Coronary artery (tissue), 2 donors: ENCODE data around the gene UGT3A2.
"Not testable (repeated sequence)": the region's sequence is repeated elsewhere in the genome, so short reads cannot be mapped to it uniquely, and the experiment has no call there.

Experiments
- DNase-seq: peaks from one replicate; pipeline ENCODE4 v3.0.0-alpha.2; 2017; ENCODE audit warnings: low spot score
- H3K27ac ChIP-seq, 2 donors: fragments of 200-600 bp; sonication (generic); one replicate each; pipeline ENCODE4 v1.5.1; 2016 to 2019
- H3K4me3 ChIP-seq: fragments of 200-600 bp; sonication (generic); 2 replicates; pipeline ENCODE4 v1.5.1; 2016; ENCODE audit warnings: mild to moderate bottlenecking, moderate library complexity
- CTCF ChIP-seq: fragments of 200-600 bp; sonication (generic); IDR thresholded peaks from one replicate; pipeline ENCODE4 v1.5.1; 2019; ENCODE audit warnings: antibody characterized with exemption

UGT3A2 gene

DNA sequence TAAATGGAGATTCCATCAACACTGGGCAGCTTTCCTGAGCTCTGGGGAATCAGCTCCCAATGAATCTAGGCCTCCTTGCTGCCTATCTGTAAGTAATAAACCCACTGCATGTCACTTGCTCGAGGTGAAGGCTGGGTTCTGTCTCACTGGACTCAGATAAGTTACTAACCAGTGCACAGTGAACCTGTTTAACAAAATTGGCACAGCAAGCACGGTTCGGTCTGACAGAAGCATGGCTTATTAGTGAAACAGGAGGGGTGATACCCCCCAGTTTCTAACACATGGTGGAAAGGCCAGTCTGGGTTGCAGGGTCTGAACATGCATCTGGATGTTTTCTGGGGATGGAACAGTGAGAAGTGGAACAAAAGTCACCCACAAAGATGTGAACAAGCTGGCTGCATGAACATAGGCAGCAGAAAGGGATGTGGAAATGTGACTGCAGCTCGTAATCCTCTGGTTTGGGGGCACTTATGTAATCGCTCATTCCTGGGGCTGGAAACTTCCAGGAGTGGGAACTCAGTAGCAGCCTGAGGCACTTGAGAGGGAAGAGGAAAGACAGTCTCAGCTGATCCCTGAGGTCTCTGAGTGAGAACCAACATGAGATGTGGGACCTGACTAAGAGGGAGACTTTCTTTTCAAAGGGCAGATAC lies 37.7 kb downstream of the UGT3A2 start:
- TF ChIP-seq CTCF: no peak
- DNase-seq: no peak
- no peak overlapping the region for H3K4me3 ChIP-seq
- H3K27ac ChIP-seq: no peak overlapping the region

GRCh38 chr5:36027711-36028110 lies 39.0 kb downstream of the UGT3A2 start:
- no peak overlapping the region for H3K4me3 ChIP-seq
- no peak for DNase-seq
- no peak overlapping the region for H3K27ac ChIP-seq
- no peak for TF ChIP-seq CTCF

- Histone ChIP-seq H3K4me3 (no peak overlapping the region), H3K27ac (no peak overlapping the region)
- DNase-seq: no peak
- TF ChIP-seq CTCF: no peak
These were observed 39.8 kb downstream of the UGT3A2 start for GRCh38 chr5:36026706-36027465.

- H3K27ac ChIP-seq, H3K4me3 ChIP-seq, DNase-seq: not testable (repeated sequence)
These were observed 44.4 kb downstream of the UGT3A2 start for GRCh38 chr5:36022246-36022645.

GRCh38 chr5:36019584-36019983 lies 47.1 kb downstream of the UGT3A2 start:
- H3K27ac ChIP-seq, H3K4me3 ChIP-seq, DNase-seq: not testable (repeated sequence)

- Histone ChIP-seq H3K4me3 (no peak overlapping the region), H3K27ac (no peak overlapping the region)
- DNase-seq: no peak
- no peak for TF ChIP-seq CTCF
These were observed 49.1 kb downstream of the UGT3A2 start for GRCh38 chr5:36017622-36018021.

- Histone ChIP-seq H3K27ac (no peak overlapping the region), H3K4me3 (no peak overlapping the region)
- no peak for DNase-seq
- TF ChIP-seq CTCF: no peak
These were observed 49.7 kb downstream of the UGT3A2 start for GRCh38 chr5:36017004-36017403.

DNA sequence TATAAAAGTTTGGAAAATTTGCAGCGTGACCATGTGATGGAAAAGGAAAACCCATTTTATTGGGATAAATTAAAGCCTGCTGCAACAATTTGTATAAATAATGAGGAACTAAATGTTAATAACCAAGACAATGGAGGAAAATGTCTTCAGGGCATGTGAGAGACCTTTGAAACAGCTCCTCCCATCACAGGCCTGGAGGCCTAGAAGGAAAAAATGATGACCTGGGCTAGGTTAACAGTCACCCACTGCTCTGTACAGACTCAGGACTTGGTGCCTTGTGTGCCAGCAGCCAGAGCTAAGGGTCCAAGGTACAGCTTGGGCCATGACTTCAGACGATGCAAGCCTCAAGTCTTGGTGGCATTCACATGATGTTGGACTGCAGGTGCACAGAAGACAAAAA lies 53.5 kb downstream of the UGT3A2 start:
- Histone ChIP-seq H3K27ac (no peak overlapping the region), H3K4me3 (no peak overlapping the region)
- TF ChIP-seq CTCF: no peak
- DNase-seq: no peak
